Ammon's horn (tissue), 1 donor: ENCODE data around the gene VKORC1L1.
"Not testable (repeated sequence)": the region's sequence is repeated elsewhere in the genome, so short reads cannot be mapped to it uniquely, and the experiment has no call there.

Source experiments
- DNase-seq: peaks from one replicate; pipeline ENCODE4 v3.0.0-alpha.2; 2016; ENCODE audit warnings: low spot score

The VKORC1L1 gene

GRCh38 chr7:65884983-65885382 is 12.1 kb downstream of the VKORC1L1 start:
- not testable (repeated sequence) for DNase-seq

DNA sequence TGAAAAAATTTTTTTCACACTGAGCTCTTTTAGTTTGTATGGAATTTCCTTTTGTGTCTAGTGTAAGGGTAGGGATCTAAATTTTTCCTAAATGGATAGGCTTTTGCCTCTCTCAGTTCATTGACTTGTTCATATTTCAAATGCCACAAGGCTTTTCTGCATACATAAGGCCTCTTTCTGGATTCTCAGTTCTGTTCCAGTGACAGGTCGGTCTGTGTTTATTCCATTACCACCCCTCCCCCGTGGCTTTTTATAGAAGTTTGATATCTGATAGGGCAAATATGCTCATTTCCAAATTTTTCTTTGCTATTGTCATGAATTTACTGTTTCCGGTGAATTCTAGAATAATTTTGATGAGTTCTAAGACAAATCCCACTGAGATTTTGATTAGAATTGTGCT is 12.7 kb downstream of the VKORC1L1 start:
- DNase-seq: not testable (repeated sequence)

DNA sequence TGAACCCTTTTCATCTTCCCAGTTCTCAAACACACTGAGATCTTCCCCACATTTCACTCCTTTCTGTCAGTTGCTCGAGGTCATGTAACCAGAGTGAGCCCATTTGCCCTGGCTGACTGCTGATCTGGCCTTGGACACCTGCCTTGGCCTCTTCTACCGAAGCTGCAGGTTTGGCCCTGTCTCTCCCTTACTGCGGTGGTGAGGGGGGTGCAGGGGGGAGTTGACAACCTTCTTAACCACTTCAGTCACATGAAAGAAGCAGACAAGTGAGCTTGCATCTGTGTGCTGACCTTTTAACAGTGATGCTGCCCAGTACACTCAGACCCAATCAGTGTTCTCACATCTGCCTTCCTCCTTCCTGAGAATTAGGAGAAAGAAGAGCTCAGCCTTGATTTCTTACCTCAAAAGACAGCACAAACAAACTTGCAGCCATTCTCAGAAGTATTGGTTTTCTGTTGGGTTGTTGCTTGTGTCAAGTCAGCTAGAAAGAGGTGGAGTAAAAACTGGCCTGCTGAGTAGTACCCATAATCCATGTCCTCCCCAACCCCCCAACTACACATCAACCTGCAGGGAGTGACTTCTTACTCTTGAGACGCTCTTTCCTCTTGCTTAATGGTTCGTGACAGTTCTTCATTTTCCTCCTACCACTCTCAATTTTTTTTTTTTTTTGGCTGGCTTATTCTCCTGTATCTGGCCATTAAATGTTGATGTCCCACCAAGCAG is 15.7 kb downstream of the VKORC1L1 start:
- DNase-seq: not testable (repeated sequence)

- not testable (repeated sequence) for DNase-seq
These were observed 16.8 kb downstream of the VKORC1L1 start for GRCh38 chr7:65889722-65890121.

DNA sequence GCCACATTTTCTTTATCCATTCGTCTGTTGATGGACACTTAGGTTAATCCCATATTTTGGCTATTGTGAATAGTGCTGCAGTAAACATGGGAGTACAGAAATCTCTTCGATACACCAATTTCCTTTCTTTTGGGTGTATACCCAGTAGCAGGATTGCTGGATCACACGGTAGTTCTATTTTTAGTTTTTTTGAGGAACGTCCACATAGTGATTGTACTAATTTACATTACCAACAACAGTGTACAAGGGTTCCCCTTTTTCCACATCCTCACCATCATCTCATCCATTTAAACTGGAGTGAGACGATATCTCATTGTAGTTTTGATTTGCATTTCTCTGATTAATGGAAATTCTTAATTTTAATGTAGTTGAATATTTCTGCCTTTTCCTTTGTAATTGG is 19.3 kb downstream of the VKORC1L1 start:
- no peak for DNase-seq

- no peak for DNase-seq
These were observed 20.0 kb downstream of the VKORC1L1 start for GRCh38 chr7:65892835-65893234.

DNA sequence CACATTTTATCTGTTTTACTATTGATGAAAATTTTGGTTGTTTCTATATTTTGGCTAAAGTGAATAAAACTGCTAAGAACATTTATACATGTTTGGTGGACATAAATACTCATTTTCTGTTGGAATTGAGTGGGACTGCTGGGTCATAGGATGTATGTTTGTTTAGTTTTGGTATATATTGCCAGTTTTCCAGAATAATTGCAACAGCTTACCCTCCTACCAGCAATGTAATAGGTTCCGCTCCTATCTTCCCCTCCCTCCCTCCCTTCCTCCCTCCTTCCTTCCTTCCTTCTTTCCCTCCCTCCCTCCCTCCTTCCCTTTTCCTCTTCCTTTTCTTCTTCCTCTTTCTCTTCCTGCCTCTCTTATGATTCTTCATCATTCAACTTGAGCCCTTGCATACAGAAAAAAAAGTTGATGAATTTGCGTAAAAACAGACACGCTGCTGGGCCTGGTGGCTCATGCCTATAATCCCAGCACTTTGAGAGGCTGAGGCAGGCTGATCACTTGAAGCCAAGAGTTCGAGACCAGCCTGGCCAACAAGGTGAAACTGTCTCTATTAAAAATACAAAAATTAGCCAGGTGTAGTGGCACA is 23.5 kb downstream of the VKORC1L1 start:
- DNase-seq: no peak

DNA sequence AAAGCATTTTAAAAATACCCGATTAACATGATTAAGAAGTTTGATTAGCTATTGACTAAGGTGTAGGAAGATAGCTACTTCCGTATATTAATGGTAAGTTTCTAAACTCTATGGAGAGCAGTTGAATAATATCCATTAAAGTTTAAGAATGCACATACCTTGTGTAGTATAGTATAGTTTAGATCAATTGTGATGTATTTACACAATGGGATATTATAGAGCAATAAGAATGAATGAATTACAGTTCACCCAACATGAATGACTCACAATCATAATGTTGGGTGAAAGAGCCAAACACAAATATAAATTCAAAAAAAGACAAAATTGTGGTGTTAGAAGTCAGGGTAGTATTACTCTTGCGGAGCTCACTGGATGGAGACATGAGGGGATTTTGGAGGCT is 24.4 kb downstream of the VKORC1L1 start:
- not testable (repeated sequence) for DNase-seq

DNA sequence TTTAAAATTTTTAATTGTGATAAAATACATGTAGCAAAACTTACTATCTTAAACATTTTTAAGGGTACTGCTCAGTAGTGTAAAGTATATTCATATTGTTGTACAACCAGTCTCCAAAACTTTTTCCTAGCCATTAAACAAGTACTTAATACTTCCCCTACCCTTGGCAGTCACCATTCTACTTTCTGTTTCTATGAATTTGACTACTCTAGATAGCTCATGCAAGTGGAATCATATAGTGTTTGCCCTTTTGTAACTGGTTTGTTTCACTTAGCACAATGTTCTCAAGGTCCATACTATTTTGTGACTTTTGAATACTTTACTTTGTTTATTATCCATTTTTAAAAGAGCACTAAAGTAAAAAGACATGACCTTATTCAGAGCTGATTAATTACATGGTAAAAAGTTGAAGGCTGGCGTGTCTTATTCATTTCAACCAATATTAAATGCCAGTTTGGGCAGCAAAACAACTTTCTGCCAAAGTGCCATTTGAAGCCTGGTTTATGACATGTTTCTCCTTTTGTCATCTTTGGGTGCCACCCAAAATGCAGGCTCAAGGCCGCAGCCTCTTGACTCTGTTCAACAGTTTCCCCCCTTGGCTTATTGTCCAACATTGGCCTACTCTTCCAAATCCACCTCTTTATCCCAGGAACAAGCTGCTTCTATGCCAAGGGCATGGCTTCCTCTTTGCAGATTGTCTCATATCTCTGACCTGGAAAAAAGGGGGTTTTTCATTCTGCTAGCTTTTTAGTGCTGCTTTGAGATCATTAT is 26.0 kb downstream of the VKORC1L1 start:
- DNase-seq: not testable (repeated sequence)

DNA sequence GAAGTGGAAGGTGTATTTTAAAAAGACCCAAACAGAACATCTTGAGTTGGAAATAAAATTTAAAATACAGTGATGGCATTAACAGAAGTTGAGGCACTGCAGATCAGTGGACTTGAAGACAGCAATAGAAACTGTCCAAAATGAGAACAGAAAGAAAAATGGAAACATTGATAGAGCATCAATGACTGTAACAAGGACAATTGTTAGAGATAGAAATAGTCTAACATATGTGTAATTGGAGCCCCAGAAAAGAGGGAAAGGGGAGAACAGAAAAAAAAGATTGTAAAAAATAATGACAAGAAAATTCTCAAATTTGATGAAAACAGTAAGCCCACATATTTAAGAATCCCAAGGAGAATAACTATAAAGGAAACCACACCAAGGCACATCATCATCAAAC is 29.4 kb downstream of the VKORC1L1 start:
- no peak for DNase-seq

GRCh38 chr7:65907501-65908198 is 34.8 kb downstream of the VKORC1L1 start:
- DNase-seq: no peak

GRCh38 chr7:65910237-65910636 is 37.4 kb downstream of the VKORC1L1 start:
- no peak for DNase-seq

DNA sequence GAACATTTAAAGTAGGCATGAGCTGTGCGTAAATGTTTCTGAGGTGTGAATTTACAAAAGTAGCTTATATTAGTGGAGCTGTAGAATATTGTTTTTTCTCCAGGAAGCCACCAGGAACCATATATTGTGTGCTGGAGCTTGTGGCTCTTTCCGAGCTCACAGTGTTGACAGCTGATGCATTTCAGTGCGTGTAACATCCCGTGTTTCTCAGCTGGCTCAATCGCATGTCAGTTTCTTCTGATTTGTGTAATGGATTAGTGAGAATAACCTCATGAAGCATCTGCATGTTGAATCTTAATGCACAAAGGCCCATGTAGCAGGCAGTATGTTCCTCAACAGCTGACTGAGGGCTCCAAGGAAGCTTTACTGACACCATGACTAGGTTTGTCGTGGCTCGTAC is 39.4 kb downstream of the VKORC1L1 start:
- no peak for DNase-seq

- no peak for DNase-seq
These were observed 43.2 kb downstream of the VKORC1L1 start for GRCh38 chr7:65915921-65916657.

DNA sequence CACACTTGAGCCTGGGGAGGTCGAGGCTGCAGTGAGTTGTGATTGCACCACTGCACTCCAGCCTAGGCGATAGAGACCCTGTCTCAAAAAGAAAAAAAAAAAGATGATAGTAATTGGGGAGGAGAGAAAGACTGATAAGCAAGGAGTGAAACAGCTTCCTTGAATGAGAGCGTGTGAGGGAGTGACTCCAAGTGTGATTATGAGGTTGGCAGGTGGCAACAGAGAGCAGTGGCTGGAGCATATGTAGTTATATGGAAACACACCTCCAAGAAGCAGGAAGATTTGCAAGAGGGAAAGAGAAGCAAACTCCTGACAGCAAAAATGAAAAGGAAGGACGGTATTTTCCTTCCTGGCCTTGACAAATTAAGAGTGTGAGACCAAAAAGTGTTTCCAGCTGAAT is 50.4 kb downstream of the VKORC1L1 start:
- no peak for DNase-seq

GRCh38 chr7:65924193-65924592 is 51.3 kb downstream of the VKORC1L1 start:
- DNase-seq: no peak

- no peak for DNase-seq
These were observed 52.2 kb downstream of the VKORC1L1 start for GRCh38 chr7:65925040-65925439.

DNA sequence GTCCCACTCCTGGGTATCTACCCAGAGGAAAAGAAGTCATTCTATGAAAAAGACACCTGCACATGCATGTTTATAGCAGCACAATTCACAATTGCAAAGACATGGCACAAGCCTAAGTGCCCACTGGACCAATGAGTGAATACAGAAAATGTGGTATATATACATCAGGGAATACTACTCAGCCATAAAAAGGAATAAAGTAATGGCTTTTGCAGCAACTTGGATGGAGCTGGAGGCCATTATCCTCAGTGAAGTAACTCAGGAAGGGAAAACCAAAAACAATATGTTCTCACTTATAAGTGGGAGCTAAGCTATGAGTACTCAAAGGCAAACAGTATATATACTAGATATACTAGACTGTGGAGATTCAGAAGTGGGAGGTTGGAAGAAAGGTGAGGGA is 53.7 kb downstream of the VKORC1L1 start:
- no peak for DNase-seq

- no peak for DNase-seq
These were observed 54.9 kb downstream of the VKORC1L1 start for GRCh38 chr7:65927489-65928448.

DNA sequence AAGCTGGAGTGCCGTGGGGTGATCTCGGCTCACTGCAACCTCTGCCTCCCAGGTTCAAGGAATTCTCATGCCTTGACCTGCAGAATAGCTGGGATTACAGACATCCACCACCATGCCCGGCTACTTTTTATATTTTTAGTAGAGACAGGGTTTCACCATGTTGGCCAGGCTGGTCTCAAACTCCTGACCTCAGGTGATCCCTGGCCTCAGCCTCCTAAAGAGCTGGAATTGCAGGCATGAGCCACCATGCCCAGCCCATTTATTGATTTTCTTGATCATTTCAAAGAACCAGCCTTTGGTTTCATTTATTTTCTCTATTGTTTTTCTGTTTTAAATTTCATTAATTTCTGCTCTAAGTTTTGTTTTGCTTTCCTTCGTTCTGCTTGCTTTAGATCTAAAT is 58.8 kb downstream of the VKORC1L1 start:
- no peak for DNase-seq

DNA sequence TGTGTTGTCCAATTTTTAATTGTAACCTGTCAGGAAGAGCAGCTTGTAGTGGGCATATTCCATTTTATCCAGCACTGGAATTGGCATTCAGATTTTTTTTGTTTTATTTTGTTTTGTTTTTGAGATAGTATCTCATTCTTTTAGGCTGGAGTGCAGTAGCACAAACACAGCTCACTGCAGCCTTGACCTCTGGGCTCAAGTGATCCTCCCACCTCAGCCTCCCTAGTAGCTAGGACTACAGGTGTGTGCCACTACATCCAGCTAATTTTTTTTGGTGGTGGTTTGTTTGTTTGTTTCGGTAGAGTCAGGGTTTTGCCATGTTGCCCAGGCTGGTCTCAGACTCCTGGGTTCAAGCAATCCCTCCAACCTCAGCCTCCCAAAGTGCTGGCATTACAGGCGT is 64.4 kb downstream of the VKORC1L1 start:
- DNase-seq: no peak
